Measurements from ENCODE around the gene ANKRD7.
"Not testable (repeated sequence)": the region's sequence is repeated elsewhere in the genome, so short reads cannot be mapped to it uniquely, and the experiment has no call there.

The ANKRD7 gene

GRCh38 chr7:118239014-118239413, 14.5 kb downstream of the ANKRD7 start:
- no peak for DNase-seq

- DNase-seq: not testable (repeated sequence)
Measured at GRCh38 chr7:118240320-118240719, 15.8 kb downstream of the ANKRD7 start.

GRCh38 chr7:118243695-118244094, 19.2 kb downstream of the ANKRD7 start:
- no peak for DNase-seq

- DNase-seq: no peak
Measured at GRCh38 chr7:118245267-118246040, 20.9 kb downstream of the ANKRD7 start.

- no peak for DNase-seq
Measured at GRCh38 chr7:118250860-118251494, 26.5 kb downstream of the ANKRD7 start.

GRCh38 chr7:118252087-118252486, 27.6 kb downstream of the ANKRD7 start:
- no peak for DNase-seq

- no peak for DNase-seq
Measured at GRCh38 chr7:118259115-118259514, 34.6 kb downstream of the ANKRD7 start.

GRCh38 chr7:118264836-118265235, 40.3 kb downstream of the ANKRD7 start:
- no peak for DNase-seq

GRCh38 chr7:118280319-118281012, 56.0 kb downstream of the ANKRD7 start:
- no peak for DNase-seq

GRCh38 chr7:118281196-118281595, 56.7 kb downstream of the ANKRD7 start:
- no peak for DNase-seq

GRCh38 chr7:118285358-118285757, 60.9 kb downstream of the ANKRD7 start:
- no peak for DNase-seq

GRCh38 chr7:118286131-118286530, 61.6 kb downstream of the ANKRD7 start:
- DNase-seq: no peak

GRCh38 chr7:118288098-118288497, 63.6 kb downstream of the ANKRD7 start:
- DNase-seq: no peak

- no peak for DNase-seq
Measured at GRCh38 chr7:118289476-118289875, 65.0 kb downstream of the ANKRD7 start.

All from eye (tissue), 1 donor.